Right ventricle myocardium superior (tissue), 1 donor: ENCODE measurements around the gene RNPS1. TPM values are rescaled to one million over a fixed set of nuclear protein-coding genes. Genes with fewer than 3 reads are reported as not detected.
A peak's percentile ranks its signal among the peaks of the same experiment; 100 is the strongest.

Experiments
- ATAC-seq: fragments of 200-7000 bp; cut with Tn5 transposase; one replicate; pipeline ENCODE4 v1.9.1; 2020; ENCODE audit warnings: mild to moderate bottlenecking; ENCODE audit not compliant: poor library complexity
- DNase-seq: peaks from one replicate; pipeline ENCODE4 v3.0.0-alpha.2; 2020
- intact Hi-C: fragments of 100-400 bp; cut with DNase I; formaldehyde crosslinking; loops from one replicate; pipeline ENCODE4 v1.11.2; 2022
- total RNA-seq: library from RNA; stranded (reverse); fragmentation: NEBNext Ultra II Directional; extraction: Animal tissue kit (Norgen Biotek cat#: 25700); gene quantifications from one replicate; pipeline ENCODE4 v1.2.1, GENCODE V29; 2021
- donor health status: DM: no; HTN: yes; CAD: no; lungs with severe emphysema.

Gene RNPS1
- total RNA-seq, 1 donor from 2014 or later, result 109 TPM

GRCh38 chr16:2284797-2285576 lies 17.1 kb upstream of the RNPS1 start:
- intact Hi-C loops, result no loop called here
- DNase-seq, result no peak
- ATAC-seq, result no peak

GRCh38 chr16:2284001-2284770 lies 16.3 kb upstream of the RNPS1 start:
- no peak for ATAC-seq
- no peak for DNase-seq
- intact Hi-C loops, result no loop called here

- intact Hi-C loops, result no loop called here
- DNase-seq, result no peak
Observed at GRCh38 chr16:2282866-2283555, 15.1 kb upstream of the RNPS1 start.

GRCh38 chr16:2282262-2282661 lies 14.3 kb upstream of the RNPS1 start:
- intact Hi-C loops, result no loop called here
- ATAC-seq (no peak), DNase-seq (no peak)

More at GRCh38 chr16:2282866-2283555, 15.1 kb upstream of the RNPS1 start:
- no peak for ATAC-seq

- no peak for DNase-seq
- intact Hi-C loops, result no loop called here
- ATAC-seq, result no peak
Observed at GRCh38 chr16:2280981-2281542, 13.1 kb upstream of the RNPS1 start.

- DNase-seq, result no peak
- no peak for ATAC-seq
- intact Hi-C loops, result no loop called here
Observed at GRCh38 chr16:2280461-2280860, 12.5 kb upstream of the RNPS1 start.

- intact Hi-C loops, result no loop called here
- DNase-seq (no peak), ATAC-seq (no peak)
Observed at GRCh38 chr16:2278956-2279800, 11.3 kb upstream of the RNPS1 start.

GRCh38 chr16:2278272-2278608 lies 10.3 kb upstream of the RNPS1 start:
- ATAC-seq, result no peak
- DNase-seq, result peak; percentile 38
- intact Hi-C loops, result no loop called here

GRCh38 chr16:2277466-2278271 lies 9.7 kb upstream of the RNPS1 start:
- intact Hi-C loops, result no loop called here
- DNase-seq (peak; percentile 34), ATAC-seq (no peak)

- peak; percentile 3 for DNase-seq
- intact Hi-C loops, result no loop called here
Observed at GRCh38 chr16:2276368-2277195, 8.7 kb upstream of the RNPS1 start.

GRCh38 chr16:2275476-2276367 lies 7.8 kb upstream of the RNPS1 start:
- ATAC-seq, result no peak
- DNase-seq, result peak; percentile 47

More at GRCh38 chr16:2276368-2277195, 8.7 kb upstream of the RNPS1 start:
- no peak for ATAC-seq

GRCh38 chr16:2273931-2274330 lies 6.0 kb upstream of the RNPS1 start:
- no peak for DNase-seq
- intact Hi-C loops, result no loop called here
- ATAC-seq, result no peak

More at GRCh38 chr16:2275476-2276367, 7.8 kb upstream of the RNPS1 start:
- intact Hi-C loops, result no loop called here

- intact Hi-C loops, result no loop called here
- ATAC-seq, result no peak
- DNase-seq, result no peak
Observed at GRCh38 chr16:2273484-2273883, 5.6 kb upstream of the RNPS1 start.

- DNase-seq (no peak), ATAC-seq (no peak)
- intact Hi-C loops, result no loop called here
Observed at GRCh38 chr16:2271848-2272461, 4.0 kb upstream of the RNPS1 start.
